Osteoblast (primary cell): ENCODE results near the gene OR4M1. TPM values are rescaled to one million over a fixed set of nuclear protein-coding genes. Genes with fewer than 3 reads are reported as not detected.
"Not testable (repeated sequence)": the region's sequence is repeated elsewhere in the genome, so short reads cannot be mapped to it uniquely, and the experiment has no call there.

ENCODE experiments used
- DNase-seq: peaks from one replicate; pipeline ENCODE4 v3.0.0; 2011; ENCODE audit warnings: low spot score, mixed read lengths; ENCODE audit not compliant: insufficient read length; ENCODE audit errors: missing footprints
- H2AFZ ChIP-seq: 2 replicates; pipeline ENCODE4 v1.6.0; 2011; ENCODE audit warnings: mild to moderate bottlenecking, low read length
- H3K27ac ChIP-seq: 2 replicates; pipeline ENCODE4 v1.5.1; 2011; ENCODE audit warnings: mild to moderate bottlenecking, low read depth, low read length, moderate library complexity
- H3K27me3 ChIP-seq: 2 replicates; pipeline ENCODE4 v1.6.0; 2012; ENCODE audit warnings: mild to moderate bottlenecking, control low read depth, inconsistent platforms, low read length, moderate library complexity; ENCODE audit not compliant: insufficient read depth
- H3K36me3 ChIP-seq: 2 replicates; pipeline ENCODE4 v1.5.1; 2011; ENCODE audit warnings: mild to moderate bottlenecking, low read length, control low read depth, moderate library complexity; ENCODE audit not compliant: insufficient read depth
- H3K4me1 ChIP-seq: 2 replicates; pipeline ENCODE4 v1.5.1; 2011; ENCODE audit warnings: mild to moderate bottlenecking, low read length, control low read depth, moderate library complexity; ENCODE audit not compliant: insufficient read depth
- H3K4me2 ChIP-seq: 2 replicates; pipeline ENCODE4 v1.6.0; 2011; ENCODE audit warnings: mild to moderate bottlenecking, low read length; ENCODE audit not compliant: insufficient read depth
- H3K4me3 ChIP-seq: fragments of 200-600 bp; sonication (generic); 3 replicates; pipeline ENCODE4 v1.5.1; 2012; ENCODE audit warnings: mild to moderate bottlenecking, low read length, inconsistent platforms; ENCODE audit not compliant: insufficient read depth
- H3K79me2 ChIP-seq: 2 replicates; pipeline ENCODE4 v1.6.0; 2012; ENCODE audit warnings: mild to moderate bottlenecking, low read length, control low read depth, inconsistent platforms; ENCODE audit not compliant: insufficient read depth
- H3K9me3 ChIP-seq: 2 replicates; pipeline ENCODE4 v1.5.1; 2011; ENCODE audit warnings: low read depth, low read length, control low read depth
- H4K20me1 ChIP-seq: 2 replicates; pipeline ENCODE4 v1.6.0; 2012; ENCODE audit warnings: mild to moderate bottlenecking, low read length, control low read depth; ENCODE audit not compliant: insufficient read depth
- total RNA-seq: library from RNA; depleted of rRNA; stranded (reverse); fragments of >200 nt; gene quantifications from 2 replicates; pipeline ENCODE4 v1.2.3, GENCODE V29; 2012
- TF ChIP-seq, protein P1 (sequence below): IDR thresholded peaks from 2 replicates; pipeline ENCODE4 v1.5.1; 2011; ENCODE audit warnings: mild to moderate bottlenecking, low read depth, low read length, moderate library complexity; ENCODE audit errors: extremely low read depth

Gene OR4M1
- total RNA-seq, 1 donor: not detected

DNA sequence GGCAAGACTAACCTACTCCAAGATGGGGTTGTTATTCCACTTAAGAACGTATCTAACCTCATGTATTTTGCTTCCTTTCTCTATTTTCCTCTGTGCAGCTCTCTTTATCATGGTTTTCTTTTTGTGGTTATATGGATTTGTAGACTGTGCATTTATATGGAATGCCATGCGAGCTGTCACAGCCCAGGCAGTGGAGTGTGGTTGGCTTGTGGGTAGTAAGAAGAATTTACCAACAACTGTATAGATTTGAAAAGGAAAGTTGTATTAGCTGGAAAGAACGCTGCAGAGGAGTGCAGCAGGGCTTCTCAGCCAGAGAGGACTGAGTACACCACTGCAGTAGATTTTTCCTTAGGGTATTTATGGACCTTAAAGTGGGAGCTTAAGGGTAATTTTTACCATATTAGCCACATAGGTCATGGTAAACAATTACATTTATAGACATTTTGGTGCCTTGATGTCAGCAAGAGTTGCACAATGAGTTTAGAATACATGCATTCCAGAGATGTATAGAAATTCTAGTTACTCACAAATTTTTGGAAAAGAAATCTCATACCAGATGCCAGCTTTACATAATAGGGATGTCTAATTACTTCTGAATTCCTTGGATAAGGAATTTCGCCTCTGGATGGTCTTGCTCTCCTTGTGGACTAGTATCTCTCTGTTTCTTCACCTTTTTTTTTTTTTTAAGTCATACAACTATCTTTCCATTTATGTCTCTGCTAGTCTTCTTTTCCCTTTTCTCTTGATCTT lies 40.0 kb downstream of the OR4M1 start:
- H3K4me1 ChIP-seq, H4K20me1 ChIP-seq, H3K79me2 ChIP-seq, H2AFZ ChIP-seq, H3K9me3 ChIP-seq, H3K27me3 ChIP-seq, H3K27ac ChIP-seq, H3K4me3 ChIP-seq, DNase-seq, H3K4me2 ChIP-seq, H3K36me3 ChIP-seq: not testable (repeated sequence)

DNA sequence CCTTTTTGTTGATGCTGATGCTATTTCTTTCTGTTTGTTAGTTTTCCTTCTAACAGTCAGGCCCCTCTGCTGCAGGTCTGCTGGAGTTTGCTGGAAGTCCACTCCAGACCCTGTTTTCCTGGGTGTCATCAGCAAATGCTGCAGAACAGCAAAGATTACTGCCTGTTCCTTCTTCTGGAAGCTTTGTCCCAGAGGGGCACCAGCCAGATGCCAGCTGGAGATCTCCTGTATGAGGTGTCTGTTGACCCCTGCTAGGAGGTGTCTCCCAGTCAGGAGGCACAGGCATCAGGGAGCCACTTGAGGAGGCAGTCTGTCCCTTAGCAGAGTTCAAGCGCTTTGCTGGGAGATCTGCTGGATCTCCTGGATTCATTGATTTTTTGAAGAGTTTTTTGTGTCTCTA lies 46.6 kb downstream of the OR4M1 start:
- H3K4me2 ChIP-seq, H3K9me3 ChIP-seq, H3K79me2 ChIP-seq, H3K4me3 ChIP-seq, H3K27ac ChIP-seq, H2AFZ ChIP-seq, H3K4me1 ChIP-seq, H4K20me1 ChIP-seq, H3K27me3 ChIP-seq, H3K36me3 ChIP-seq, DNase-seq: not testable (repeated sequence)

DNA sequence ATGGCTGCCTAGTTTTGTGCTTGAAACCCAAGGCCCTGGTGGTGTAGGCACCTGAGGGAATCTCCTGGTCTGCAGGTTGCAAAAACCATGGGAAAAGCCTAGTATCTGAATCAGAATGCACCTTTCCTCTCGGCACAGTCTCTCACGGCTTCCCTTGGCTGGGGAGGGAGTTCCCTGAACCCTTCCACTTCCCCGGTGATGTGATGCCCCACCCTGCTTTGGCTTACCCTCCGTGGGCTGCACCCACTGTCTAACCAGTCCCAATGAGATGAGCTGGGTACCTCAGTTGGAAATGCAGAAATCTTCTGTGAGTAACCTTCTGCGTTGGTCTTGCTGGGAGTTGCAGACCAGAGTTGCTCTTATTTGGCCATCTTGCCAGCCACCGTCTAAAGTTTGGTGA lies 47.7 kb downstream of the OR4M1 start:
- H3K79me2 ChIP-seq, H3K4me1 ChIP-seq, H3K4me3 ChIP-seq, H3K27ac ChIP-seq, H3K27me3 ChIP-seq, DNase-seq, H3K4me2 ChIP-seq, H2AFZ ChIP-seq, H4K20me1 ChIP-seq, H3K36me3 ChIP-seq, H3K9me3 ChIP-seq: not testable (repeated sequence)

DNA sequence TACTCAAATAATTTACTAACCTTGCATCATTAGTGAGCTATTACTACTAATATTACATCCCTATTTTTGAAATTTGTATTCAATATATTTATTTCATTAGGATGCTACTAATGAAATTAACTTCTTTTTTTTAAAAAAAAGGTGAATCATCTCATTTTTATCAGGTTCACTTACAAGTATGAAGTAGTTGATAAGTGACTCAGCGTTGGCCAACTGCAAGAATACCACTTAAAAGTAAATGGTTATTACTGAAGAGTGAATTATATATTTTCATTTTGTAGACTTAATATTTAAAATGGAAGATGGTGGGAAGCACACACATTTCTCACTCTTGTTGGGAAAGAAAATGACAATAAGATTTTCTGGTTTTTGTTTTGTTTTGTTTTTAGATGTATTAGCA lies 49.9 kb downstream of the OR4M1 start:
- no peak overlapping the region for H3K4me3 ChIP-seq
- TF ChIP-seq, protein P1, sequence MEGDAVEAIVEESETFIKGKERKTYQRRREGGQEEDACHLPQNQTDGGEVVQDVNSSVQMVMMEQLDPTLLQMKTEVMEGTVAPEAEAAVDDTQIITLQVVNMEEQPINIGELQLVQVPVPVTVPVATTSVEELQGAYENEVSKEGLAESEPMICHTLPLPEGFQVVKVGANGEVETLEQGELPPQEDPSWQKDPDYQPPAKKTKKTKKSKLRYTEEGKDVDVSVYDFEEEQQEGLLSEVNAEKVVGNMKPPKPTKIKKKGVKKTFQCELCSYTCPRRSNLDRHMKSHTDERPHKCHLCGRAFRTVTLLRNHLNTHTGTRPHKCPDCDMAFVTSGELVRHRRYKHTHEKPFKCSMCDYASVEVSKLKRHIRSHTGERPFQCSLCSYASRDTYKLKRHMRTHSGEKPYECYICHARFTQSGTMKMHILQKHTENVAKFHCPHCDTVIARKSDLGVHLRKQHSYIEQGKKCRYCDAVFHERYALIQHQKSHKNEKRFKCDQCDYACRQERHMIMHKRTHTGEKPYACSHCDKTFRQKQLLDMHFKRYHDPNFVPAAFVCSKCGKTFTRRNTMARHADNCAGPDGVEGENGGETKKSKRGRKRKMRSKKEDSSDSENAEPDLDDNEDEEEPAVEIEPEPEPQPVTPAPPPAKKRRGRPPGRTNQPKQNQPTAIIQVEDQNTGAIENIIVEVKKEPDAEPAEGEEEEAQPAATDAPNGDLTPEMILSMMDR: no peak
- H4K20me1 ChIP-seq: no peaks in the 10 kb centered on the region
- no peak overlapping the region for H2AFZ ChIP-seq
- no peaks in the 10 kb centered on the region for H3K4me1 ChIP-seq
- no peaks in the 10 kb centered on the region for H3K36me3 ChIP-seq
- no peaks in the 10 kb centered on the region for H3K79me2 ChIP-seq
- no peak for DNase-seq
- H3K9me3 ChIP-seq: no peaks in the 10 kb centered on the region
- H3K27me3 ChIP-seq: no peaks in the 10 kb centered on the region
- H3K27ac ChIP-seq: no peak overlapping the region
- no peak overlapping the region for H3K4me2 ChIP-seq

DNA sequence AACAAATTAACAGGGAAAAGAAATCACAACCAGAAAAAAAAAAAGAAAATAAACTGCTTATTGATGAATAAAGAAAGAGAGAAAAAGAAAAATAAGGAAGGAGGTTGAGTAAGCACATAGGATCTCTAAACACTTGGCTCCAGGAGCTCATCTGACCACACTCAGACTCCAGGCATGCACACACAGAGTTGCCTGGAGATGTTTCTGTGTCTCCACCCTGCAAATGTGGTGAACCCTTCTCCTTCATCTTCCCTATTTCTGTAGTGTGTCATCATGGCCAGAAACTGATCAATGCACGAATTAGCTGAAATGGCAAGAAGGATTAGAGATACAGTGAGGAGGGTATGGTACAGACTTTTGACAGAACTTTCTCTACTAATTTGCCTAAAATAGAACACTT lies 50.5 kb downstream of the OR4M1 start:
- no peak for DNase-seq
- H3K36me3 ChIP-seq: no peaks in the 10 kb centered on the region
- H3K79me2 ChIP-seq: no peaks in the 10 kb centered on the region
- no peak overlapping the region for H3K27ac ChIP-seq
- H3K4me3 ChIP-seq: no peak overlapping the region
- no peaks in the 10 kb centered on the region for H3K9me3 ChIP-seq
- no peaks in the 10 kb centered on the region for H3K27me3 ChIP-seq
- no peaks in the 10 kb centered on the region for H3K4me1 ChIP-seq
- no peak overlapping the region for H3K4me2 ChIP-seq
- no peaks in the 10 kb centered on the region for H4K20me1 ChIP-seq
- TF ChIP-seq, protein P1: no peak
- H2AFZ ChIP-seq: no peak overlapping the region

DNA sequence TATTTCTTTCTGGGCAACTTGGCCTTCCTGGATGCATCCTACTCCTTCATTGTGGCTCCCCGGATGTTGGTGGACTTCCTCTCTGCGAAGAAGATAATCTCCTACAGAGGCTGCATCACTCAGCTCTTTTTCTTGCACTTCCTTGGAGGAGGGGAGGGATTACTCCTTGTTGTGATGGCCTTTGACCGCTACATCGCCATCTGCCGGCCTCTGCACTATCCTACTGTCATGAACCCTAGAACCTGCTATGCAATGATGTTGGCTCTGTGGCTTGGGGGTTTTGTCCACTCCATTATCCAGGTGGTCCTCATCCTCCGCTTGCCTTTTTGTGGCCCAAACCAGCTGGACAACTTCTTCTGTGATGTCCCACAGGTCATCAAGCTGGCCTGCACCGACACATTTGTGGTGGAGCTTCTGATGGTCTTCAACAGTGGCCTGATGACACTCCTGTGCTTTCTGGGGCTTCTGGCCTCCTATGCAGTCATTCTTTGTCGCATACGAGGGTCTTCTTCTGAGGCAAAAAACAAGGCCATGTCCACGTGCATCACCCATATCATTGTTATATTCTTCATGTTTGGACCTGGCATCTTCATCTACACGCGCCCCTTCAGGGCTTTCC lies 54.4 kb downstream of the OR4M1 start:
- H3K27me3 ChIP-seq, H4K20me1 ChIP-seq, H3K4me2 ChIP-seq, H3K4me1 ChIP-seq, H3K79me2 ChIP-seq, H2AFZ ChIP-seq, H3K27ac ChIP-seq, H3K9me3 ChIP-seq, H3K36me3 ChIP-seq, H3K4me3 ChIP-seq, DNase-seq: not testable (repeated sequence)
